LNCAP (cell line): Measurements from ENCODE around the gene RNF223.

Experiments
- CTCF ChIP-seq: fragments of 450-650 bp; IDR thresholded peaks from 2 replicates; pipeline ENCODE4 v1.5.1; 2017; ENCODE audit warnings: mild to moderate bottlenecking

Gene RNF223

GRCh38 chr1:1045129-1045528 lies 29.0 kb downstream of the RNF223 start:
- no peak for TF ChIP-seq CTCF

GRCh38 chr1:1044455-1045078 lies 29.5 kb downstream of the RNF223 start:
- no peak for TF ChIP-seq CTCF

GRCh38 chr1:1043921-1044320 lies 30.2 kb downstream of the RNF223 start:
- no peak for TF ChIP-seq CTCF

GRCh38 chr1:1043411-1043810 lies 30.7 kb downstream of the RNF223 start:
- no peak for TF ChIP-seq CTCF

- TF ChIP-seq CTCF, result no peak
Observed at GRCh38 chr1:1042835-1043234, 31.3 kb downstream of the RNF223 start.

- no peak for TF ChIP-seq CTCF
Observed at GRCh38 chr1:1041873-1042272, 32.2 kb downstream of the RNF223 start.

GRCh38 chr1:1041092-1041523 lies 33.0 kb downstream of the RNF223 start:
- TF ChIP-seq CTCF, result no peak
